Liver (tissue), 9 donors: ENCODE results near the gene RNASEH2A. TPM values are rescaled to one million over a fixed set of nuclear protein-coding genes. Genes with fewer than 3 reads are reported as not detected.

Experiments
- DNase-seq: peaks from one replicate; pipeline ENCODE4 v3.0.0-alpha.2; 2017; ENCODE audit warnings: low spot score
- H3K27ac ChIP-seq, 2 donors: one replicate each; pipeline ENCODE4 v1.7.0; 2013; ENCODE audit warnings: inconsistent platforms in 2 of 2, low read length in 2 of 2, control low read depth in 1 of 2, low read depth in 1 of 2, mild to moderate bottlenecking in 1 of 2
- H3K27me3 ChIP-seq, 4 donors: one replicate each; pipeline versions ENCODE4 v1.6.1 to v1.7.0; 2013; ENCODE audit warnings: low read length in 3 of 4, inconsistent platforms in 1 of 4, mild to moderate bottlenecking in 1 of 4, moderate library complexity in 1 of 4; ENCODE audit not compliant: control insufficient read depth in 4 of 4, insufficient read depth in 4 of 4
- H3K36me3 ChIP-seq, 4 donors: one replicate each; pipeline versions ENCODE4 v1.6.1 to v1.7.0; 2013; ENCODE audit warnings: low read length in 3 of 4, mild to moderate bottlenecking in 3 of 4, low read depth in 1 of 4, moderate library complexity in 1 of 4; ENCODE audit not compliant: control insufficient read depth in 4 of 4, insufficient read depth in 3 of 4
- H3K4me1 ChIP-seq, 4 donors: one replicate each; pipeline versions ENCODE4 v1.6.1 to v1.7.0; 2013; ENCODE audit warnings: low read length in 3 of 4, mild to moderate bottlenecking in 3 of 4, moderate library complexity in 1 of 4; ENCODE audit not compliant: control insufficient read depth in 4 of 4, insufficient read depth in 4 of 4
- H3K4me3 ChIP-seq, 3 donors: one replicate each; pipeline versions ENCODE4 v1.6.1 to v1.7.0; 2013; ENCODE audit warnings: low read length in 3 of 3, control low read depth in 1 of 3, low read depth in 1 of 3, mild to moderate bottlenecking in 1 of 3
- H3K9ac ChIP-seq, 2 donors: one replicate each; pipeline ENCODE4 v1.7.0; 2013; ENCODE audit warnings: low read length in 2 of 2, mild to moderate bottlenecking in 2 of 2, moderate library complexity in 2 of 2, control low read depth in 1 of 2, low read depth in 1 of 2
- H3K9me3 ChIP-seq, 4 donors: one replicate each; pipeline versions ENCODE4 v1.6.1 to v1.7.0; 2013; ENCODE audit warnings: low read length in 3 of 4; ENCODE audit not compliant: control insufficient read depth in 4 of 4
- ATF3 ChIP-seq: IDR thresholded peaks from 2 replicates; pipeline ENCODE4 v1.6.1; 2016; ENCODE audit warnings: antibody characterized with exemption
- CTCF ChIP-seq: fragments of 150-350 bp; IDR thresholded peaks from 2 replicates; pipeline ENCODE4 v1.5.1; 2017; ENCODE audit warnings: improper control_type of control experiment, low read depth, low read length; ENCODE audit not compliant: missing input control
- EGR1 ChIP-seq, 2 donors: IDR thresholded peaks; 2 replicates each; pipeline ENCODE4 v1.6.1; 2016 to 2018; ENCODE audit warnings: antibody characterized with exemption in 2 of 2, low read depth in 2 of 2
- GABPA ChIP-seq, 2 donors: IDR thresholded peaks in 1 of 2; conservative IDR thresholded peaks in 1 of 2; 2 replicates each; pipeline ENCODE4 v1.6.1; 2016; ENCODE audit warnings: antibody characterized with exemption in 2 of 2, mild to moderate bottlenecking in 1 of 2, moderate library complexity in 1 of 2
- HNF4A ChIP-seq, 2 donors: conservative IDR thresholded peaks; 2 replicates each; pipeline ENCODE4 v1.6.1; 2016; ENCODE audit warnings: antibody characterized with exemption in 2 of 2, mild to moderate bottlenecking in 2 of 2
- HNF4G ChIP-seq: IDR thresholded peaks from 2 replicates; pipeline ENCODE4 v1.6.1; 2016; ENCODE audit warnings: antibody characterized with exemption
- JUND ChIP-seq, 2 donors: IDR thresholded peaks; 2 replicates each; pipeline ENCODE4 v1.6.1; 2016; ENCODE audit warnings: antibody characterized with exemption in 2 of 2
- MAX ChIP-seq: IDR thresholded peaks from 2 replicates; pipeline ENCODE4 v1.6.1; 2016; ENCODE audit warnings: antibody characterized with exemption
- NR2F2 ChIP-seq: IDR thresholded peaks from 2 replicates; pipeline ENCODE4 v1.6.1; 2016; ENCODE audit warnings: antibody characterized with exemption
- RAD21 ChIP-seq, 2 donors: IDR thresholded peaks; 2 replicates each; pipeline ENCODE4 v1.6.1; 2016; ENCODE audit warnings: antibody characterized with exemption in 2 of 2, mild to moderate bottlenecking in 2 of 2
- REST ChIP-seq: IDR thresholded peaks from 2 replicates; pipeline ENCODE4 v1.6.1; 2016; ENCODE audit warnings: antibody characterized with exemption, mild to moderate bottlenecking
- SP1 ChIP-seq: IDR thresholded peaks from 2 replicates; pipeline ENCODE4 v1.6.1; 2018; ENCODE audit warnings: antibody characterized with exemption, mild to moderate bottlenecking
- TAF1 ChIP-seq: conservative IDR thresholded peaks from 2 replicates; pipeline ENCODE4 v1.6.1; 2016; ENCODE audit warnings: antibody characterized with exemption, mild to moderate bottlenecking
- ZBTB33 ChIP-seq: IDR thresholded peaks from 2 replicates; pipeline ENCODE4 v1.6.1; 2016; ENCODE audit warnings: antibody characterized with exemption
- WGBS: extraction: QIAGEN DNeasy Blood & Tissue Kit; methylation state at CpG from one replicate; pipeline ENCODE4 v1.1.7; 2013; 5-methylcytosine and 5-hydroxymethylcytosine counted together
- polyA plus RNA-seq, 2 donors: library from polyadenylated mRNA; stranded (reverse) in 1 of 2; unstranded in 1 of 2; fragments of 200-250 nt in 1 of 2; fragments of >200 nt in 1 of 2; fragmentation: Nextera tagmentation in 1 of 2; extraction: Ambion mirVana in 1 of 2; gene quantifications; one replicate each; pipeline versions ENCODE4 v1.2.1 to v1.2.3, GENCODE V29; 2013 to 2015
- total RNA-seq, 2 donors: library from RNA; depleted of rRNA; stranded (reverse); fragments of >200 nt; gene quantifications; one replicate each; pipeline ENCODE4 v1.2.3, GENCODE V29; 2014
- donor health status: healthy.
- donor health status: healthy.
- donor health status: healthy.
- donor health status: healthy.
- donor health status: healthy.

Gene RNASEH2A
- total and polyA plus RNA-seq, 4 donors: 1.8 to 17.5 (median 3.5) TPM

GRCh38 chr19:12840091-12841079 is 34.0 kb downstream of the RNASEH2A start:
- Histone ChIP-seq H3K4me3 (no peak overlapping the region), H3K4me1 (peaks cover 0 to 6% (median 3%) of the 10 kb centered on the region in 4 donors), H3K36me3 (no peaks in the 10 kb centered on the region), H3K9me3 (no peaks in the 10 kb centered on the region), H3K9ac (no peak overlapping the region), H3K27me3 (peaks cover 0 to 20% (median 9%) of the 10 kb centered on the region in 4 donors), H3K27ac (no peak overlapping the region)
- TF ChIP-seq HNF4A (conservative IDR thresholded peaks at IDR 0.05): no peak
- TF ChIP-seq SP1: no peak
- TF ChIP-seq HNF4G: no peak
- TF ChIP-seq NR2F2: no peak
- TF ChIP-seq TAF1: no peak
- no peak for TF ChIP-seq CTCF
- no peak for TF ChIP-seq REST
- no peak for TF ChIP-seq EGR1 (IDR thresholded peaks at IDR 0.05; ENCODE audit: low read depth in 2 of 2)
- no peak for TF ChIP-seq JUND (IDR thresholded peaks at IDR 0.05)
- no peak for TF ChIP-seq ATF3
- TF ChIP-seq ZBTB33: no peak
- peak; percentile 92 for DNase-seq
- 26% methylated on average over 43 of the region's 43 CpGs for WGBS

- 7% methylated on average over 29 of the region's 29 CpGs for WGBS
- H3K27ac ChIP-seq: no peak overlapping the region
- peaks cover 0 to 20% (median 9%) of the 10 kb centered on the region in 4 donors for H3K27me3 ChIP-seq
- no peak overlapping the region for H3K9ac ChIP-seq
- DNase-seq: peak; percentile 65
- no peaks in the 10 kb centered on the region for H3K36me3 ChIP-seq
- H3K9me3 ChIP-seq: no peaks in the 10 kb centered on the region
- peaks cover 0 to 6% (median 2%) of the 10 kb centered on the region in 4 donors for H3K4me1 ChIP-seq
- H3K4me3 ChIP-seq: no peak overlapping the region
- TF ChIP-seq TAF1 (no peak), EGR1 (IDR thresholded peaks at IDR 0.05; ENCODE audit: low read depth in 2 of 2) (no peak), HNF4G (no peak), ZBTB33 (no peak), RAD21 (IDR thresholded peaks at IDR 0.05) (no peak), REST (no peak), MAX (no peak), GABPA (IDR thresholded peaks at IDR 0.05 in 1 of 2, conservative IDR thresholded peaks at IDR 0.05 in 1 of 2) (no peak), ATF3 (no peak), SP1 (no peak), JUND (IDR thresholded peaks at IDR 0.05) (no peak), HNF4A (conservative IDR thresholded peaks at IDR 0.05) (no peak)
Measured at GRCh38 chr19:12841094-12841493, 34.7 kb downstream of the RNASEH2A start.
